ENCODE results near the gene MSH3. TPM values are rescaled to one million over a fixed set of nuclear protein-coding genes. Genes with fewer than 3 reads are reported as not detected.

Gene MSH3
- total RNA-seq, 1 donor from 2014 or later = 11.0 TPM

DNA sequence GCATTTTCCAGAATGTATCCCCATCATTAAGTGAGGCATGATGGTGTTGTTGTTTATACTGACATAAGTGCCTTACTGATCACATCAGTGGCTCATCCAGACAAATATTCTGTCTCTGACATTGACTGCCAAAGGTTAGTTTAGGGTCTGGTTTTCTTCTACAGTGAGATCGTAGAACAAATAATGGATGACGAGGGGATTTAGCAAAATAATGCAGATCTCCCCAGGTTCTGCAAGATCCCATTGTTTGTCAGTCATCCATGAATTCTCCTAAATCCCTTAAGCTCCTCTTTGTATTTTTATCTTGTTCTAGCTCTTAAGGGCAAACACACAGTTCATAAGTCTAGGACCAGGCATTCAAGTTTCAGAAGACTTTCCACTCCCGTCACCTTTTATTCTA lies 93.5 kb downstream of the MSH3 start:
- Histone ChIP-seq H3K36me3 (peaks cover 50% of the 10 kb centered on the region), H3K27me3 (ENCODE audit: low read depth) (no peaks in the 10 kb centered on the region)
- DNase-seq = no peak

DNA sequence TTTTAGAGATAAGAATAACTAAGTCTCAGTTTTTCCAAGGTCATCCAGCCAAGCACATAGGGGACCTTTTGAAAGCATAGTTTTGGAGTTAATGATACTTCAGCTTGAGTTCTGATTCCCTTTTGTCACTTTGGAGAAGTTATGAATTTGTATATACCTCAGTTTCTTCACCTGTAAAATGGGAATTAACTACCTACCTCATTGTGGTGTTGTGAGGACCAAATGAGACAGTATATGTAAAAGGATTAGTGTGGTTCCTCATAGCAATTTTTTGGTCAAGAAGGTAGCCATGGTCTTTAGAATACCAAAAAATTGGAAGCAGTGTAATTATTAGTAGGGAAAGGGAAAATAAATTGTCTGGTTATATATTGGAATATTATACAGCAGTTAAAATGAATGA lies 98.0 kb downstream of the MSH3 start:
- no peaks in the 10 kb centered on the region for H3K27me3 ChIP-seq (ENCODE audit: low read depth)
- no peaks in the 10 kb centered on the region for H3K9me3 ChIP-seq (replicated peaks)
- intact Hi-C loops (cut with micrococcal nuclease) = no loop called here
- H3K27ac ChIP-seq (replicated peaks) = no peak overlapping the region
- no peak overlapping the region for H3K4me3 ChIP-seq
- no peak for DNase-seq
- no peaks in the 10 kb centered on the region for H3K4me1 ChIP-seq
- H3K36me3 ChIP-seq = peaks cover 21% of the 10 kb centered on the region
- TF ChIP-seq, protein P1, sequence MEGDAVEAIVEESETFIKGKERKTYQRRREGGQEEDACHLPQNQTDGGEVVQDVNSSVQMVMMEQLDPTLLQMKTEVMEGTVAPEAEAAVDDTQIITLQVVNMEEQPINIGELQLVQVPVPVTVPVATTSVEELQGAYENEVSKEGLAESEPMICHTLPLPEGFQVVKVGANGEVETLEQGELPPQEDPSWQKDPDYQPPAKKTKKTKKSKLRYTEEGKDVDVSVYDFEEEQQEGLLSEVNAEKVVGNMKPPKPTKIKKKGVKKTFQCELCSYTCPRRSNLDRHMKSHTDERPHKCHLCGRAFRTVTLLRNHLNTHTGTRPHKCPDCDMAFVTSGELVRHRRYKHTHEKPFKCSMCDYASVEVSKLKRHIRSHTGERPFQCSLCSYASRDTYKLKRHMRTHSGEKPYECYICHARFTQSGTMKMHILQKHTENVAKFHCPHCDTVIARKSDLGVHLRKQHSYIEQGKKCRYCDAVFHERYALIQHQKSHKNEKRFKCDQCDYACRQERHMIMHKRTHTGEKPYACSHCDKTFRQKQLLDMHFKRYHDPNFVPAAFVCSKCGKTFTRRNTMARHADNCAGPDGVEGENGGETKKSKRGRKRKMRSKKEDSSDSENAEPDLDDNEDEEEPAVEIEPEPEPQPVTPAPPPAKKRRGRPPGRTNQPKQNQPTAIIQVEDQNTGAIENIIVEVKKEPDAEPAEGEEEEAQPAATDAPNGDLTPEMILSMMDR (IDR thresholded peaks at IDR 0.05; ENCODE audit: borderline replicate concordance) = no peak

More for the DNA sequence above, 93.5 kb downstream of the MSH3 start:
- intact Hi-C loops (cut with micrococcal nuclease) = no loop called here
- no peaks in the 10 kb centered on the region for H3K9me3 ChIP-seq (replicated peaks)
- no peak overlapping the region for H3K27ac ChIP-seq (replicated peaks)
- no peaks in the 10 kb centered on the region for H3K4me1 ChIP-seq
- TF ChIP-seq, protein P1 (IDR thresholded peaks at IDR 0.05; ENCODE audit: borderline replicate concordance) = no peak
- no peak overlapping the region for H3K4me3 ChIP-seq

DNA sequence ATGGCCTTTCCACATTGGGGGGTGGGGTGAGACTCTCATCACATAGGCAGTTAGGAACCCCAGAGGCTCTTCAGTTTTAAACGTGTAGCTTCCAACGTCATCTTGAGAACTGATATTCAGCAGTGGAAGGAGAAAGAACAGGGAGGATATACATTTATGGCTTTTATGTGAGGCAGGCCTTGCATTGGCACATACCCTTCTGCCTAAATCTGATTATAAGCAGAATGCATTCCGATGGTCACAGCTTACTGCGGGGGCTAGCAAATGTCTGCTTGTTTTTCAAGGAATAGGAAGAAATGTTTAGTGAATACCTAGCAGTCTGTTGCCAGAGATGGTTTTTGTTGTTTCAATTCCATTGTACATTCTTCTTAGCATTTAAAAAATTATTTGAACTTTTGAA lies 99.3 kb downstream of the MSH3 start:
- Histone ChIP-seq H3K4me3 (no peak overlapping the region), H3K36me3 (peaks cover 21% of the 10 kb centered on the region), H3K9me3 (replicated peaks) (no peaks in the 10 kb centered on the region), H3K4me1 (no peaks in the 10 kb centered on the region), H3K27ac (replicated peaks) (no peak overlapping the region), H3K27me3 (ENCODE audit: low read depth) (no peaks in the 10 kb centered on the region)
- TF ChIP-seq, protein P1 (IDR thresholded peaks at IDR 0.05; ENCODE audit: borderline replicate concordance) = no peak
- intact Hi-C loops (cut with micrococcal nuclease) = no loop called here
- DNase-seq = no peak

DNA sequence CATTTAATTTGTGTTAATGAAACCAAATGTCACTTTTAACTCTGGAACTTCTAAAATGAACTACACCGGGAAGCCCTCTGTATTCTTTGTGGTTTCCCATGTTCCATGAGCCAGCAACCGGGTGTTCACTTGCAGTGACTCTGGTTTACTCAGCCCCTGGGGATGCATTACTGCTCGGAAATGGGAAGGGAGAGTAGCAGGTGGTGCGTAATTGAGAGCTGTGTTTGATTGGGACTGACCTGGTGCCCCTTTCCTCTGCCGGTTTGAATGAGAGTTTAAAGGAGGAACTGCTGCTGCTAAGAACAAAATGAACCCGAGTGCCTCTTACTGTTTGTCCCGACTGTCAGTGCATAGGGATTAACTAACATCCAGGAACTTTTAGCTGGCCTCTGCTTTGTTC lies 100.4 kb downstream of the MSH3 start:
- Histone ChIP-seq H3K9me3 (replicated peaks) (no peaks in the 10 kb centered on the region), H3K4me1 (no peaks in the 10 kb centered on the region), H3K27ac (replicated peaks) (no peak overlapping the region), H3K36me3 (peaks cover 14% of the 10 kb centered on the region), H3K27me3 (ENCODE audit: low read depth) (no peaks in the 10 kb centered on the region), H3K4me3 (no peak overlapping the region)
- TF ChIP-seq, protein P1 (IDR thresholded peaks at IDR 0.05; ENCODE audit: borderline replicate concordance) = no peak
- no peak for DNase-seq
- intact Hi-C loops (cut with micrococcal nuclease) = no loop called here

DNA sequence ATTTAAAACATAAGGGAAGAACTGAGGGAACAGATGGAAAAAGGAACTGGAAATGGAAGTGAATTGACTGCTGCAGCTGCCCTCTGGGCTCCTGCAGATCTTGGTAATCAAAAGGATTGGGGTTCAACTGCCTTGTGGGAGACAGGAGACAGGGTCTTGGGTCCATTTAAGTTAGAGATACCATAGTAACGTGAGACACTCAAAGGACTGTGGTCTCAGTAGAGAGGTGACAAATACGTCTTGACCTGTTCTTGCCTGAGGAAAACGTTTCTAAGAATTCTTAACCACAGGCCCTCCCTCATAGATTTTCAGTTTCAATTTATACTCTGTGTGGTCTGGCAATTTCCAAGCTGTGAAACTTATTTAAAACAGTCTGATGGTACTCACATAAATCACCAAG lies 101.2 kb downstream of the MSH3 start:
- no peak for DNase-seq
- intact Hi-C loops (cut with micrococcal nuclease) = no loop called here
- H3K27me3 ChIP-seq (ENCODE audit: low read depth) = no peaks in the 10 kb centered on the region
- no peaks in the 10 kb centered on the region for H3K4me1 ChIP-seq
- H3K27ac ChIP-seq (replicated peaks) = no peak overlapping the region
- no peaks in the 10 kb centered on the region for H3K9me3 ChIP-seq (replicated peaks)
- peaks cover 14% of the 10 kb centered on the region for H3K36me3 ChIP-seq
- no peak overlapping the region for H3K4me3 ChIP-seq
- TF ChIP-seq, protein P1 (IDR thresholded peaks at IDR 0.05; ENCODE audit: borderline replicate concordance) = no peak

DNA sequence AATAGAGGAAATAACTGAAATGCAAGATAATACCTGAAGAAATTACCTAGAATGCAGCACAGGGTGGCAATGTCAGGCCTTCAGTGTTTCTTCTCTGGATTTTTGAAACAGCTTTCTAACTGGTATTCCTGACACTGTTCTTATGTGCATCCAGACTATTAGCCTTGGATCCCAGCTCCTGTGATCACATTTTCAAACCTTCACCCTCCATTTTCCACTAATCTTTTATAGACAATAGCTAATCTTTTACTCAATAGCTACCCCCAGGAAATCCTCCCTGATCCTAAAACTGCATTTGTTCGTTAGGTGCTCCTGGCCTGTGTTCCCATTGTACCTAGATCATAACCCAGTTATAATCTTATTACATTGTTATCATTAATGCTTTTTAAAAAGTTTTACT lies 101.8 kb downstream of the MSH3 start:
- H3K9me3 ChIP-seq (replicated peaks) = no peaks in the 10 kb centered on the region
- no peaks in the 10 kb centered on the region for H3K4me1 ChIP-seq
- no peak overlapping the region for H3K4me3 ChIP-seq
- intact Hi-C loops (cut with micrococcal nuclease) = no loop called here
- DNase-seq = no peak
- H3K27ac ChIP-seq (replicated peaks) = no peak overlapping the region
- no peaks in the 10 kb centered on the region for H3K27me3 ChIP-seq (ENCODE audit: low read depth)
- TF ChIP-seq, protein P1 (IDR thresholded peaks at IDR 0.05; ENCODE audit: borderline replicate concordance) = no peak
- peaks cover 15% of the 10 kb centered on the region for H3K36me3 ChIP-seq
